Stimulated activated CD4-positive, alpha-beta T cell treated with anti-CD3 and anti-CD28 coated beads, Interleukin-1b, Interleukin-23, amount 100 ng/mL, for 24 hours (primary cell): Measurements from ENCODE around the gene GOLM1.
"Not testable (repeated sequence)": the region's sequence is repeated elsewhere in the genome, so short reads cannot be mapped to it uniquely, and the experiment has no call there.

Experiments
- DNase-seq, 4 experiments: peaks; one replicate each; pipeline ENCODE4 v3.0.0-alpha.2; 2020; ENCODE audit warnings: low read depth in 4 of 4, low spot score in 1 of 4

GOLM1 gene

GRCh38 chr9:86098824-86099700 lies at the start of gene GOLM1:
Gene GOLM1 (minus strand): TSS chr9:86099558. CDS start chr9:86079320, 20,238 bp downstream.
- DNase-seq, result peak in 2 of 4 experiments; percentile 2 to 13

- not testable (repeated sequence) for DNase-seq
Observed at GRCh38 chr9:86146671-86147070, 47.3 kb upstream of the GOLM1 start.

GRCh38 chr9:86145960-86146359 lies 46.6 kb upstream of the GOLM1 start:
- not testable (repeated sequence) for DNase-seq

GRCh38 chr9:86142973-86143372 lies 43.6 kb upstream of the GOLM1 start:
- DNase-seq, result no peak

- no peak for DNase-seq
Observed at GRCh38 chr9:86141843-86142242, 42.5 kb upstream of the GOLM1 start.

GRCh38 chr9:86135371-86135770 lies 36.0 kb upstream of the GOLM1 start:
- no peak for DNase-seq

- no peak for DNase-seq
Observed at GRCh38 chr9:86134361-86134760, 35.0 kb upstream of the GOLM1 start.

GRCh38 chr9:86128235-86128822 lies 29.0 kb upstream of the GOLM1 start:
- DNase-seq, result no peak

- DNase-seq, result no peak
Observed at GRCh38 chr9:86126998-86127972, 27.9 kb upstream of the GOLM1 start.

GRCh38 chr9:86122311-86122710 lies 23.0 kb upstream of the GOLM1 start:
- no peak for DNase-seq

- no peak for DNase-seq
Observed at GRCh38 chr9:86119457-86119856, 20.1 kb upstream of the GOLM1 start.

- no peak for DNase-seq
Observed at GRCh38 chr9:86116425-86116824, 17.1 kb upstream of the GOLM1 start.

GRCh38 chr9:86115886-86116285 lies 16.5 kb upstream of the GOLM1 start:
- no peak for DNase-seq

GRCh38 chr9:86112057-86112456 lies 12.7 kb upstream of the GOLM1 start:
- DNase-seq, result no peak

- DNase-seq, result no peak
Observed at GRCh38 chr9:86102626-86103025, 3.3 kb upstream of the GOLM1 start.

GRCh38 chr9:86099701-86100364 lies 475 bp upstream of the GOLM1 start:
- DNase-seq, result peak in 1 of 4 experiments; percentile 5

GRCh38 chr9:86097510-86098224 lies 1.7 kb downstream of the GOLM1 start:
- no peak for DNase-seq

GRCh38 chr9:86096386-86096785 lies 3.0 kb downstream of the GOLM1 start:
- DNase-seq, result no peak

- no peak for DNase-seq
Observed at GRCh38 chr9:86093788-86094555, 5.4 kb downstream of the GOLM1 start.
